T-helper 1 cell treated with Interleukin-12 subunit alpha and Interleukin-12 subunit beta and Interleukin-4 antibody, amounts not matched to agents 30 μg/mL and 1 μg/mL, for 36 hours (primary cell): ENCODE measurements around the gene KRTAP5-2.
A peak's percentile ranks its signal among the peaks of the same experiment; 100 is the strongest.

Experiments used
- H3K27ac Mint-ChIP-seq: one replicate; pipeline ENCODE4 v1.8.0; 2021; ENCODE audit warnings: mild to moderate bottlenecking, mixed read lengths
- H3K27me3 Mint-ChIP-seq: one replicate; pipeline ENCODE4 v1.8.0; 2021; ENCODE audit warnings: low read depth, mixed read lengths
- H3K36me3 Mint-ChIP-seq: one replicate; pipeline ENCODE4 v1.8.0; 2021; ENCODE audit warnings: low read depth, mixed read lengths
- H3K4me1 Mint-ChIP-seq: one replicate; pipeline ENCODE4 v1.8.0; 2021; ENCODE audit warnings: low read depth, mixed read lengths
- H3K4me3 Mint-ChIP-seq: one replicate; pipeline ENCODE4 v1.8.0; 2021; ENCODE audit warnings: mild to moderate bottlenecking, moderate library complexity, mixed read lengths
- H3K9me3 Mint-ChIP-seq: one replicate; pipeline ENCODE4 v1.8.0; 2021; ENCODE audit warnings: mixed read lengths

Gene KRTAP5-2

DNA sequence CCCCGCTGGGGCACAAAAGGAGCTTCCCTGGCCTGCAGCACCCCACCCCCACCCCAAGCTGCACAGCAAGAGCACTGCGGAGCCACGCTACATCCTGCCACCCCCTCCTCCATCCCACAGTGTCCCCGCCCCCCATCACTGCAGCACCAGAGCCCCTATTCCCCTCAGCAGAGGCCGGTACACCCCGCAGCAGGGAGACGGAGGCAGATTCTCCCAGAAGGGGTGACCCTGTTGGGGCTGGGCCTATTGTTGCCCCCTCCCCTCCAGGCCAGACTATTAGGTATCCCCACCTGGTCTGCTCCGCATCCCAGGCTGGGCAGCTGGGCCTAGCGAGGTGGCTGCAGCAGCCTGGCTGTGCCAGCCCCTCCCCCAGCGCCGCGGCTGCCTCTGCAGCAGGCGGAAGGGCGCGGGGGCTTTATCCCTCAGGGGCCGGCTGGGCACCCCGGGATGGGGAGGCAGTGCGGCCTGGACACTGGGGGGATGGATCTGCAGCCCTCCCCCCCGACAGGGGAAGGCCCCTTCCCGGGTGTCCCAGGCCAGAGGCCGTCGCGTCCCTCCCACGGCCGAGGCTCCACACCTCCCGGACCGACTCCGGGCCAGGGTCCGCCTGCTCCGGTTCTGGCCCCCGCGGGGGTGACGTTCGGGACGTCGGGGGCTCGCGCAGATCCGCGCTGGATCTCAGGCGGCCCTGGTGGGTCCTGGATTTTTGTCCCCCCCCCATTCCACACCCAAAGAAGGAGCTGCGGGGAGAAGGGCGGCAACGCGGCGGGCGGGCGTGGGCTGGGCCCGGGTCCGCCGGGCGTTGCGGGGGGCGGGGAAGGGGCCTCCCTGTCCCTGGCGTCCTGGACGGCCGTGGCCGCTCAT lies 27.0 kb downstream of the KRTAP5-2 start:
- Mint-ChIP-seq H3K4me3 (peak overlapping the region; percentile 60), H3K27me3 (peaks cover 36% of the 10 kb centered on the region), H3K27ac (peak overlapping the region; percentile 59), H3K9me3 (no peaks in the 10 kb centered on the region), H3K36me3 (no peaks in the 10 kb centered on the region), H3K4me1 (peaks cover 6% of the 10 kb centered on the region)

DNA sequence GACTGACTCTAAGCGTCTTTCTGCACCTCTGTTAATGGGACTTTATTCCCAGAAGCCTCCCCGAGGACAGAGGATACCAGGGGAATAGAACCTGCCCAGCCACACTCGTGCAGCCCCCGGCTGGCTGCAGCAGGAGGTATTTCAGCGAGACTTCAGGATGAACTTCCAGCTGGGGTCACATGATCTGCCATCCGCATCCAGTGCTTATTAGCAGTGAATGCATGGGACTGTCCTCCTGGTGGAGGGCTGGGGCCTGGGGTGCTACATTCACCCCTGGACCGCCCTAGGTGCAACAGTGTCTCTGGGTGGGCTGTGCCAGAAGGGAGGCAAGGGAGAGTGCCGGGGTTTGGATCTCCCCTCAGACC lies 27.6 kb downstream of the KRTAP5-2 start:
- peaks cover 6% of the 10 kb centered on the region for H3K4me1 Mint-ChIP-seq
- H3K27ac Mint-ChIP-seq, result peak overlapping the region; percentile 59
- peak overlapping the region; percentile 60 for H3K4me3 Mint-ChIP-seq
- H3K36me3 Mint-ChIP-seq, result no peaks in the 10 kb centered on the region
- H3K27me3 Mint-ChIP-seq, result peaks cover 31% of the 10 kb centered on the region
- H3K9me3 Mint-ChIP-seq, result no peaks in the 10 kb centered on the region

DNA sequence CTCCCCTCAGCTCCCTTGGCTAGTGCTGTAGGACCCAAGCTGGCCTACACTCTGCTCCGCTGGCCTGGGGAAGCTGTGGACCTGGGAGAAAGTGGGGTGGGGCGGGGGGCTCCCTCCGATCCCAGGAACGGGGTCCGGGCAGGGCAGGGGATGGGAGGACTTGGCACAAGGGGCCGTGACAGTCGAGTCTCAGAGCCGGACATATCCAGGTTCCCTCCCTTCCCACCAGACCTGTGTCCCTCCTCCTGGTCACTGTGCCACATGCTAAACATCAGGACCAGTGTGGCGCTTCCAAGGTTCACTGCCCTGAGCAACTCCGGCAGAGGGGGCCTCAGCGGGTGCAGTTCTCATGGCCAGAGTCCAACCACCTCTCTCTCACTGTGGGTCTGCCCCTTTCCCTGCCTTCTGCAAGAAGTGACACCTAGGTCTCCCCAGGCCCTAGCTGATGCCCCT lies 28.1 kb downstream of the KRTAP5-2 start:
- H3K27ac Mint-ChIP-seq, result no peak overlapping the region
- peaks cover 5% of the 10 kb centered on the region for H3K4me1 Mint-ChIP-seq
- no peaks in the 10 kb centered on the region for H3K9me3 Mint-ChIP-seq
- H3K4me3 Mint-ChIP-seq, result no peak overlapping the region
- no peaks in the 10 kb centered on the region for H3K36me3 Mint-ChIP-seq
- peaks cover 26% of the 10 kb centered on the region for H3K27me3 Mint-ChIP-seq

DNA sequence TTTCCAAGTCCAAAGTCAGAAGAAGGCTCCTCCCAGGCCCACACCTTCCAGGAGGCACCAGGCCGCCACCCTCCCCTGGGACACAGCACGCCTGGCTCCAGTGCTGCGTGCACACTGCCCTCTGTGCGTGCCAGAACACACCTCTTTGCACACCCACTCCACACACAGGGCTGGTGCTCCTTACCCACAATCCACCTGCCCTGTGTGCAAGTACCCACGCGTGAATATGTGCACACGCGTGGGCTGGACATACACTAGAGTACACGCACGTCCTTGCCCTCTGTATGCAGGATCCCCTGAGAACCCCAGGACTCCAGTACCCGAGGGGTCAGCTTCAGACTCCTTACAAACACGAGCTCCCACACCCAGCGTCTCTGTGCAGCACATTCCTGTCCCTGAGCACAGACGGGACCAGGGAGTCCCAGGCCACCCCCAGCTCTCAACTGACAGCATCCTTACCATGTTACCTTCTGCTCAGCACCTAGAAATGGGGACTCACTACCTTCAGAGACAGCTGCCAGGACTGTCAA lies 28.8 kb downstream of the KRTAP5-2 start:
- peaks cover 23% of the 10 kb centered on the region for H3K27me3 Mint-ChIP-seq
- H3K27ac Mint-ChIP-seq, result no peak overlapping the region
- no peaks in the 10 kb centered on the region for H3K9me3 Mint-ChIP-seq
- no peak overlapping the region for H3K4me3 Mint-ChIP-seq
- no peaks in the 10 kb centered on the region for H3K36me3 Mint-ChIP-seq
- peaks cover 4% of the 10 kb centered on the region for H3K4me1 Mint-ChIP-seq

DNA sequence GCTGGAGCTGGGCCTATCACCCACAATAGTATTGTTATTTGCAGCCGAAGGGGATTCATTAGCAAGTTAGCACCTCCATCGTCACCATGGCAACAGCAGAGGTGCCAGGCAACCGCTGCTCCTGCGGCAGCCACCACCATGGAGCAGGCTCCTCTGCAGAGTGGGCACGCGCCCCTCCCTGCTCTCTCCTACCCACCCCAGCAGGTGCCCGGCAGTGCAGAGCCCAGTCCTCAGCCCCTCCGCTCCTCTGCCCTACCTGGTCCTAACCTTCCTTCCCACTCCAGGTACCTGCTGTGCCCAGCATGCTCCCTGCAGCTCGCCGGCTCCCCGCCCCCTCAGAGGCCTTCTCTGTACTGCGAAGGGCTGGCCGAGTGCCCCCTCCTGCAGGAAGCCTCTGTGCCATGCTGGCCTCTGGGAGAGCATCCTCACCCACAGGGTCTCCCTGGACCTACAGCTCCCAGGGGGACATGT lies 29.6 kb downstream of the KRTAP5-2 start:
- Mint-ChIP-seq H3K4me3 (no peak overlapping the region), H3K27ac (no peak overlapping the region), H3K36me3 (no peaks in the 10 kb centered on the region), H3K27me3 (peaks cover 17% of the 10 kb centered on the region), H3K9me3 (no peaks in the 10 kb centered on the region), H3K4me1 (peaks cover 2% of the 10 kb centered on the region)

DNA sequence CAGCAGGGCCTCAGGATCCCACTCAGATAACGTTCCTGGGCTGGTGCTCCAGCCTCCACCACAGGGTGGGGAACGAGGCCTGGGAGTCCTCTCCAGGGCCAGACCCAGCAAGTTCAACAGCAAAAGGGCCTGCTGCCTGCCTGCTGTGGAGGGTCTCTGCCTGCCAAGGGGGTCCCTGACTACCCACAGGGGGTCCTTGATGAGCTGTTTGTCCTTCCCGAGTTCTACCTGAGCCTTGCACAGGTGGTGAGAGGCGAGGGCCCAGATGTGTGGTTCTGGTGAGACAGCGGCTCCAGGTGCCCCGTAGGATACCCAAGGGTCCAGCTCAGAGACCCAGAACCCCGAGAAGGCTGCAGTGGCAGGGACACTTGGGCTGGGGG lies 30.4 kb downstream of the KRTAP5-2 start:
- Mint-ChIP-seq H3K9me3 (no peaks in the 10 kb centered on the region), H3K27me3 (peaks cover 15% of the 10 kb centered on the region), H3K4me3 (no peak overlapping the region), H3K36me3 (no peaks in the 10 kb centered on the region), H3K27ac (no peak overlapping the region), H3K4me1 (no peaks in the 10 kb centered on the region)

DNA sequence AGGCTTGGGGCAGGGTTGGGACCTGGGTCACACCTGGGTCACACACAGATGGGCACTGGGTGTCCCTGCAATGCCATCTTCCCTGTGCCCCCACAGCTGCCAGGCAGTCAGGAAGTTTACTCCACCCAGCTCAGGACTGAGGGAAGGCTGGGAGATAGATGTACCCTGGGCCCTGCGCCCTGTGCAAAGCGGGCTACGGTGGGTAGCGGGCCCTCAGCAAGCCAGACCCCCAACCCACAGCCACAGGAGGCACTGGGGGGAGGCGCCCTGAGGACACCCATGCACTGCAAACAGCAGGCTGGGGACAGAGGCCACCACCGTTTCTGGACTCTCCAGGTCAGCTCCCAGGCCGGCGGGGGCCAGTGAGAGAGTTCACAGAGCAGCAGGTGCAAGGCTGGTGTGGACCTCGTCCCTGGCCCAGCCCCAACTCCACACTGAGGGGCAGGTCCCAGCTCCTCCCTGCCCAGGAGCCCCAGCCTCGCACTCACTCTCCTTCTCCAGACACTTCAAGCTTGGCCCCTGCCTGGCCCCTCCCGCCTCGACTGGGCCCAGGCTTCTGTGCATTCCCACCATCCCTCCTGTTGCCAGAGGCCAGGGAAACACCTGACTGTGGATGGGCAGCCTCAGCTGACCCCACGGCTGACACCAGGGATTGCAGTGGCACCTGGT lies 30.9 kb downstream of the KRTAP5-2 start:
- Mint-ChIP-seq H3K36me3 (no peaks in the 10 kb centered on the region), H3K4me3 (no peak overlapping the region), H3K27me3 (peaks cover 15% of the 10 kb centered on the region), H3K4me1 (no peaks in the 10 kb centered on the region), H3K9me3 (no peaks in the 10 kb centered on the region), H3K27ac (no peak overlapping the region)

DNA sequence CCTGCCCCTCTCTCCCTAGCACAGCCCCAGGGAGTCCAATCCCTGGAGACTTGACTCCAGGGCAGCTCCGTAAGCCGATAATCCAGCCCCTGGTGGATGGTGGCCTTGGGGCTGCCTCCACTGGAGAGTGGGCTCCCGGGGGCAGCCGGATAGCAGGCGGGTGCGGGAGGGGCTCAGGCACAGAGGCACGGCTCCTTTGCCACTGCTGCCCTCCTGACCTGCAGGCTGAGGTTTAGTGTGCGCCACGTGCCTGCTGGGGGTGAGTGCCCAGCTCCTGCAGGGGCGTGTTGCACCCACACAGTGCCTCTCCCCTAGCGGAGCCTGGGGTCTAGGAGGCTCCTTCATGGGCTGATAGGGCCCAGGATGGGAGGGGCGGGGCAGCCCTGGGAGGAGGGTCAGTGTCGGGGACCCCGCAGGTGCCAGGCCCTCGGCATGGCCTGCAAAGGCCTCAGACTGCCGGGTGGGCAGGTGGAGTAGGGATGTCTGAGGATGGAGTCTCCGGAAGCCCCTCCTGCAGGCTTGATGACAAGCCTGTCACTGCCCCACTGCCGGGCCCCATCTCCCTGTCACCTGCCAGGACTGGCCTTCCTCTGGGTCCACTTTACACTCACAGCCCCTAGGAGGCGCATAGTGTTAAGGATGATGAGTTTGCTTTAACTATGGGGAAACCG lies 31.6 kb downstream of the KRTAP5-2 start:
- Mint-ChIP-seq H3K4me1 (no peaks in the 10 kb centered on the region), H3K27ac (no peak overlapping the region), H3K9me3 (no peaks in the 10 kb centered on the region), H3K4me3 (no peak overlapping the region), H3K36me3 (no peaks in the 10 kb centered on the region), H3K27me3 (peaks cover 15% of the 10 kb centered on the region)

DNA sequence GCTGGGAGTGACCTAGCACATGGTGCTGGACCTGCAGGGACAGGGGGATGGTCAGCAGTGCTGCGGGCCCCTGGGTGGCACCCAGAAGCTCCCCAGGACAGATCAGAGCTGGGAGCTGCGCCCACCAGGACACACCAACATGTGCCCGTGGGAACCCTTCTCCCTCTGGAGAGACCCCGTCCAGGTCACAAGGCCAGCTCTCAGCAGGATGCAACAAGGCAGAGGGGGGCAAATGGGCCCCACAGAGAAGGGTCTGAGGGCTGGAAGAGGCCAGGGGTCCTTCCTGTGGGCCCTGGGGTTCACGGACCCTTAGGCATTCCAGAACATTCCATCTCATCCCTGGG lies 32.2 kb downstream of the KRTAP5-2 start:
- Mint-ChIP-seq H3K4me1 (no peaks in the 10 kb centered on the region), H3K4me3 (no peak overlapping the region), H3K27me3 (peaks cover 14% of the 10 kb centered on the region), H3K27ac (no peak overlapping the region), H3K9me3 (no peaks in the 10 kb centered on the region), H3K36me3 (no peaks in the 10 kb centered on the region)

DNA sequence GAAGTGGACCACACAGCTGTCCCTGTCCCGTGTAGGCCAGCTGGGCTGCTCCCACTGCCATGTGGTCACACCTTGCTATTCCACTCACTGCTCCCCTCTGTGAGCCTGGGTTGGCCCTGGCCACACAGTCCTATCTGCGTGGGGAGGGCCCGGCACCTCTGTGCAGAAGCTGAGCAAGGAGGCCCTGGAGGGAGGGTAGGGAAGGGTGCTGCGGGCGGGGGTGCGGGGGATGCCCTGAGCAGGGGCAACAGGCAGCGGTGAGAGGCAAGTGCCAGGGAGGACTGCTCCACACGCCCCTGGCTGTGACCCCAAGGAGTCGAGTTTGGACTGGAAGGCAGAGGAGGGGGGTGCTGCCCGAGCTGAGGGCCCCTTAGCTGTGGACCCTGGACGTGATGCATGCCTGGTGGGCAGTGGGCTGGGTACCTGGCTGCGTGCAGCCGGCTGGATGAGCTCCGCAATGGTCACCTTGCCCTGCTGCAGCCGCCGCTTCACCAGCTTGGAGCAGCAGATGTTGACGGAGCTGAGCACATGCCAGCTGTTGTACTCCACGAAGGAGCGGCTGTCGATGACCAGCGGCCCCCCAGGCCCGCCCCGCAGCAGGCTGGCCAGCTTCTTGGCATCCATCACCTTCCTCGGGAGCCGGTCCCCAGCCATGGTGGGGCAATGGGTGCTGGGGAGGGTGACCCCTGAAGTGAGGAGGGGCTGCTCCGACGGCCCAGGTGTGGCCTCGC lies 32.8 kb downstream of the KRTAP5-2 start:
- H3K27ac Mint-ChIP-seq, result no peak overlapping the region
- H3K4me3 Mint-ChIP-seq, result no peak overlapping the region
- no peaks in the 10 kb centered on the region for H3K36me3 Mint-ChIP-seq
- H3K4me1 Mint-ChIP-seq, result no peaks in the 10 kb centered on the region
- peaks cover 8% of the 10 kb centered on the region for H3K27me3 Mint-ChIP-seq
- H3K9me3 Mint-ChIP-seq, result no peaks in the 10 kb centered on the region

DNA sequence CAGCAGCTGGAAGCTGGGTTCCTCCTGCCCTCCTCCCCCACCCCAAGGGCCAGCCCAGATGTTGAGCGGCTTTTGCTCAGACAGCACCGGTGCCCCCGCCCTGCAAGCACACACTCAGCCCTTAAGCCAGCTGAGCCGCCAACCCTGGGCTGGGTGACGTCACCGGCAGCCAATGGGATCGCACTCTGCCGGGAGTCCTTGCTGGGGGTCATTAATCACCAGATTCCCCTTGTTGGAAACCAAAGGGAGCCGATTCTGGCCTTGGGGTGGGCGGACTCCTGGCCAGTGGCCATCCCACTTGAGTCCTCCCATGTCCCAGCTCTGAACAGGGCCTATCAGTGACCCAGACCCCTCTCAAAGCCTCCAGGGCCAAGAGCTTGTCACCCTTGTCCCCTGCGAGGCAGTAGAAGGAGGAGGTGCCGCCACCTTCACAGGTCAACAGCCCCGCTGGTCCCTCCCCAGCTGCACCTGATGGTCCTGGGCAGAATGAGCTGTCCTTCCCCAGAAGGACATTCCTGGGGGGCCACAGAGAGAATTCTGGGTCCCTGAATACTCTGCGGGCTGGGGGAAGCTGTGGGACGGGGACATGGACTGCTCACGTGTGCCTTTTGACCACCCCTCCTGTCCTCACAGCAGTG lies 33.4 kb downstream of the KRTAP5-2 start:
- H3K4me1 Mint-ChIP-seq, result no peaks in the 10 kb centered on the region
- H3K27me3 Mint-ChIP-seq, result peaks cover 5% of the 10 kb centered on the region
- no peaks in the 10 kb centered on the region for H3K36me3 Mint-ChIP-seq
- no peaks in the 10 kb centered on the region for H3K9me3 Mint-ChIP-seq
- no peak overlapping the region for H3K27ac Mint-ChIP-seq
- no peak overlapping the region for H3K4me3 Mint-ChIP-seq

DNA sequence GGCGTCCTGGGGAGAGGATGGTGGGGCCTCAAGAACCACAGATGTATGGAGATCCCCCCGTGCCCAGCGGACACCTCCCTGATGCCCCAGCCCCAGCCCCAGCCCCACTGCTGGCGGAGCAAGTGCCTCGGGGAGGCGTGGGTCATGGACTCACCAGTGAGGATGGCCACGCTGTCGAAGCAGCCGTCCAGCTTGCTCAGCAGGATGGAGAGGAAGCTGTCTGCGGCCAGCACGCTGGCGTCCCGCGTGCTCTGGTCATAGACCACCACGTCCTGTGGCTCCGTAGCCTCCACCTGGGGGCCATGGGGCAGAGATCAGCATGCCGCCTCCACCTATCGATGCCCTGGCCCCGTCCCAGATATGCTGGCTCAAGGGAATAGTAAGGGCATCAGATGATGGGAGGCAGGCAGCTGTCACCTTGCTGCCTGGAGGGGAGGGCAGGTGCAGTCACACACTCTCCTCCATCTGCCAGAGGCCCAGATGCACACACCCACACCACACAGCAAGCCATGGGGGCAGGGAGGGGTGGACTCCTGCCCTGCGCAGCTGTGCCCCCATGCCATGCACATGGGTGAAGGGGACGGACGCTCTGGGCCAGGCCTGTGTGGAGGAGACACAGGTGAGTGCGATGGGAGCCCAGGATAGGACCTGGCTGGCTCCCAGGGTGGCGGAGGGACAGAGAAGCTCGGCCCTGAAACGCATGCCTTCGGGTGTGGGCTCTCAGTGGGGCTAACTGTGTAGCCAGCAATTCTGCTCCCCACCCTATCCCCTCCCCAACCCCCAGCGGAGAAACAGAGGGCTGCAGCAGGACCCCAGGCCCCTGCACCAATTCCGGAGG lies 34.2 kb downstream of the KRTAP5-2 start:
- no peak overlapping the region for H3K4me3 Mint-ChIP-seq
- no peaks in the 10 kb centered on the region for H3K27me3 Mint-ChIP-seq
- H3K27ac Mint-ChIP-seq, result no peak overlapping the region
- no peaks in the 10 kb centered on the region for H3K4me1 Mint-ChIP-seq
- no peaks in the 10 kb centered on the region for H3K36me3 Mint-ChIP-seq
- no peaks in the 10 kb centered on the region for H3K9me3 Mint-ChIP-seq

DNA sequence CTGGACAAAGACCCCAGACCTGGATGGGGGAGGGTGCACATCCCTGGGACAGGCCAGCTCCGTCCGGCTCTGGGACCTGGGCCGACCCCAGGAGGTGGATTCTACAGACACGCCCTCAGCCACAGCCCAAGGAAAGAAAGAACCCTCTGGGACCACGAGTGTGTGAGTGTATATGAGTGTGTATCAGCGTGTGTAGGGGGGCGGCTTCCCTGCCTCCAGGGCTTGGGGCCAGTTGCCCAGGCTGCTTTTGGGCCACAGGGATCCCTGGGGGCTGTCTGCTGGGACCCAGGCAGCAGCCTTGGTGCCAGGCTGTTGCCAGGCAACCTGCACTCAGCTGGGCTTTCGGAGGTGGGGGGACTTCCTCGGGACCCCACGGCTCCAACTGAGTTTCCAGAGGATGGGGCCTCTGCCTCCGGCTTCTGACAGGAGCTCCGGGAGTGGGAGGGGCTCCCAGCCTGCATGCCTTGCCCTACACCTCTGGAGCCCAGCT lies 34.9 kb downstream of the KRTAP5-2 start:
- Mint-ChIP-seq H3K36me3 (no peaks in the 10 kb centered on the region), H3K27ac (no peak overlapping the region), H3K4me1 (no peaks in the 10 kb centered on the region), H3K27me3 (no peaks in the 10 kb centered on the region), H3K9me3 (no peaks in the 10 kb centered on the region), H3K4me3 (no peak overlapping the region)
